GM19240 (cell line): Measurements from ENCODE around the gene LRRC72.
"Not testable (repeated sequence)": the region's sequence is repeated elsewhere in the genome, so short reads cannot be mapped to it uniquely, and the experiment has no call there.

Source experiments
- DNase-seq: peaks from one replicate; pipeline ENCODE4 v3.0.0; 2011; ENCODE audit warnings: low spot score; ENCODE audit not compliant: insufficient read length

The LRRC72 gene

DNA sequence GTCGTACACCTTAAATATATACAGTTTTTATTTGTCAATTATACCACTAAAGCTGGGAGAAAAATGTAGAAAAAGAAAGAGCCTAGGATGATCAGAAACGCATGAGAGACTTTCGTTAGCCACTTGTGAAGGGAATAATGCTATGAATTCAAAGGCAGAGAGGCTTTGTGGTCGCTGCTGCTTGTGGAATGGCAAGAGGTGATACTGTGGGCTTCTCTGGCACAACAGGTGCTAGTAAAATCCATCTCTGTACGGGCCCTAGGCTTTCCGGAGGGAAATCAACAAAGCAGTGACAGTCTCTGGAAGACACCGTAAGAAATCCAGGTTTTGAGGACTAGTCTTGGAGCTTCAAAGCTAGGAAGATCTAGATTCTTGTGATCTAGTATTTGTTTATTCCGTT, 52.6 kb downstream of the LRRC72 start:
- DNase-seq: no peak

DNA sequence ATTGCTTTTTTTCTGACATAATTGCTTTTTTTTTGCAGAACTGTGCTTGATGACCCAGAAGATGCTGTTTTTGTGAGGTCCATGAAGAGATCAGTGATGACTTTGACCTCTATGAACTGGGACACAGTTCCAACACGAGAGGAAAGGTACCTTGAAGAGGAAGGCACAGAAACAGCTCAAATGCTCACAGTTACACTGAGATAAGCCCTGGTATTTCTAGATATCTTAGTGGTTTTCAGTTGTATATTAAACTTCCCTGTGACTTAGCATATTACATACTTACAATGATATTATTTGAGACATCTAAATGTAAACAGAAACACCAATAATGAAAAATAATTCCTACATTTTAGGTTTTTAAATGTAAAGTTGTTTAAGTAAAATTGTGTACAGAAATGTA, 54.7 kb downstream of the LRRC72 start:
- DNase-seq: no peak

DNA sequence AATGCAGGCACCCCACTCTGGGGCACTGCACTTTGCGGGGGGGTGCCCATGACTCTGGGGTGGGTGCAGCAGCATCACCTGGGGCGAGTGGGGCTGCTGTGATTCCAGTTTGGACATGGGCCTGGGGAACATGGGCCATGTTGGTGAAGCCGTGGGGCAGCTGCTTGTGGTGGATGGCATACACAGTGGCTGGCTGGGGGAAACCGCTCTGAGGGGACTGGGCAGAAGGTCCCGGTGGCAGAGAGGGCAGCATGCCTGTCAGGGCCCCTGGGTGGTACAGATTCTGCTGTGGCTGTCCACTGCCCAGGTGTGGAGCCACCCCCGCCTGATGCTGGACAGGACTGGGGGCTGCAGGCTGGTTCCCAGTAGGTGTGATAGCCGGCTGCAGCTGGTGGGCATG, 57.2 kb downstream of the LRRC72 start:
- DNase-seq: no peak

DNA sequence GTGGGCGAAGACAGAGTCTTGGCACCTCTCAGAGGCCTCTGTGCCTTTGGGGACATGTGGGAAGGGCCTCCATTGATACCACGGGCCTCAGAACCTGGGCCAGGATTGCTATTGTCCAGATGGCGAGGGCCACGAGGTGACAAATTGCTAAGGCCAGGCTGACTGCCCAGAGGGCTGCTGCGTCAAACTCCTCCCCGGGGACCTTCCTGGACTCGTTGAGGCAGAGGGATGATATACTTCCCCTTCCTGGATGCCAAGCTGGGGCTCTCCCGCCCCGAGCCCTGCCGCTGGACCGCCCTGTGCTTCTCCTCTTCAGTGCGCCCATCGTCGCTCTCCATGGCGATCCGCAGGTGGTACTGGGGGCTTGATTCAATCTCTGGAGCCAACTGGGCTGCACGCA, 58.9 kb downstream of the LRRC72 start:
- DNase-seq: no peak

DNA sequence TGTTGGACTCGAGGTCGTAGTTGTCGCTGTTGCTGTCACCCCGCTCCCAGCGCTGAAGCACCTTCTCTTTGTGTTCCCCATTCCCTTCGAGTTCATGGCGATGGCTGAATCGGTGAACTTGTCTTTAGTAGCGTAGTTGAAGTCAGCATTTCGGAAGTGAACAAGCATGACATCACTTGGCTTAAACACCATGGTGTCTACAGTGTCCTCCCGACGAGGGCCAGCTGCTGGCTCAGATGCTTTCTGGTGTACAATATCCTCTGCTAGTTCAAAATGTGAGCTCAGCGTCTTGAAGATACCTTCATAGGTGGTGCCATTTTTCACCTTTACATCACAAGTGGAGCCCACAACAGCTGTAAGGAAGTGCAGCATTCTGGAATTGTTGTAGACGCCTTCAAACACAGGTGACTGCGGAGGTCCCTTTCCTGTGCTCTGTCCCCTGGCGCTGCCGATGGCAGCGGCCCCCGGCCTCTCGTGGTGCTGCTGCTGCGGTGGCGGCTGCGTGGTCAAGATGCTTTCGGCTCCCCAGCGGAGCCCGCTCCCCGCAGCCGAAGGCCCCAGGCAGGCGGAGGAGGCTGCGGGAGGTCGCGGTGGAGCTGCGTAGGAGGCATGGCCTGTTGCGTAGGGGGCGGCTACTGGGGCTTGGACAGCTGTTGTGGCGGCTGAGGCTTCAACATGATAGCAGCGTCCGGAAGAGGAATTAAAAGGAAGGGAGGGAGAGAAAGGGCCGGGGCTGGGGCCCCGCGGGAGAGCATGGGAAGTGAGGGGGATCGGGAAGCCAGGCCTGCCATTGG, 59.7 kb downstream of the LRRC72 start:
- DNase-seq: no peak

DNA sequence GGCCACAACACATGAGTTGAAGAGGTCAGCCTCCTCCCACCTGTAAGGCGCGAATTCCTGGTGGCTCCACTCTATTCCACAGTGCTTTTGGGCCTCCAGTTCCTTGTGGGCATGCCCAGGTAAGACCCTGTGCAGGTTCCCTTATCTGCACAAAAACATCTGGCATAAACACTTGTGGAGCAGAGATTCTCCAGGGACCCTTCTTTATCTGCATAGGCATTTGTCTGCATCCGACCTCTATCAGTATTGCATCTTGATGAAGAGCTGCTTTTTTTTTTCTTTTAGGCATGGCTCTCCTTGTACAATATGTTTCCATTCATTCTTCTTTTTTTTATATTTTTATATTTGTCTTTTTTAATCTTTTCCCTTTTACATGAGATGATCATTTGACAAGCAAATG, 60.5 kb downstream of the LRRC72 start:
- DNase-seq: no peak

DNA sequence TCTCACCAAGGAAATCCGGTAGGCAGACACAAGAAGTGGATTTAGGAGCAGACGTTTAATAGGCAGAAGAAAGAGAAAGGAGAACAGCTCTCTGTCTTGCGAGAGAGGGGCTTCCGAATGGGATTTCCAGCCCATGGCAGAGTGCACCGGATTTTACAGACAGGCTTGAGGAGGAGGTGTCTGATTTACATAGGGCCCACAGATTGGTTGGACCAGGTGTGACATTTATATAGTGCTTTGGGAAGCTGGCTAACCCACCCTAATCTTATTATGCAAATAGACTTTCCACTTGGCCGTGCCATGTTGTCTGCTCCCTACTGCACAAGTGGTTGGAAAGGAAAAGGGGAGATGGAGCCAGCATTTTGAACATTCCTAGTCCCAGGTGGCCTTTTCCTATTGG, 61.2 kb downstream of the LRRC72 start:
- DNase-seq: no peak

DNA sequence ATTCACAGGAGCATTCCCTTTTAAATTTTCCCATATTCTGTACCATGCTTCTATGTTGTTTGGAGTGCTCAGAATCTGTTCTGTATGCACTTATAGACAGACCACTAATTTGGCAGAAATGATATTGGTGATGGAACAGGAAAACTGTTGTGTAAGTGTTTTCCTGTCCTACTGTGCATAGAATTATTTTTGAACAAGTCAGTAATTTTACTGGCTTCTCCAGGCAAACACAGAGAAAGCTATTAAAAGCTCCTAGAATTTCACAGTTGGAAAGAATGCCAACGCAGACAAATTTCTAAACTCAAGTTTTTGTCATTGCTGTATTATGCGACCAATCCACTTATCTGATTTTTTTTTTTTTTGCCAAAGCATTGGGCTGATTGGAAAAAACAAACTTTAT, 63.3 kb downstream of the LRRC72 start:
- no peak for DNase-seq

DNA sequence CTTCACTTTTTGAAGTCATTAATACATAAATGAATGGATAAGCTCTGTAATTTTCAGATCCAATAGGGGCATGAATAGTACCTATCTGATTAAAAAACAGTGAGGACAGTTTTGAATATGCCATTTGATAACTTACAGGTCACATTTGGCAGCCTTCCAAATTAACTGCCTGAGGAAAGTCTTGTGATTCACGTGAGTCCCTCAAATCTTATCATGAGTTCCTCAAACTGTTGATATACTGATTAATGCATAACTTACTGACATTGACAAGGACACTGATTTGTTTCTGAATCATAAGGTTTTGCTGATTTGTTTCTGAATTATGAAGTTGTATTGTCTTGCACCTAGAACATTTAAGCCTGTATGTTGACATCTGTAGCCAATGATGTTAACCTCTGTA, 63.8 kb downstream of the LRRC72 start:
- no peak for DNase-seq

DNA sequence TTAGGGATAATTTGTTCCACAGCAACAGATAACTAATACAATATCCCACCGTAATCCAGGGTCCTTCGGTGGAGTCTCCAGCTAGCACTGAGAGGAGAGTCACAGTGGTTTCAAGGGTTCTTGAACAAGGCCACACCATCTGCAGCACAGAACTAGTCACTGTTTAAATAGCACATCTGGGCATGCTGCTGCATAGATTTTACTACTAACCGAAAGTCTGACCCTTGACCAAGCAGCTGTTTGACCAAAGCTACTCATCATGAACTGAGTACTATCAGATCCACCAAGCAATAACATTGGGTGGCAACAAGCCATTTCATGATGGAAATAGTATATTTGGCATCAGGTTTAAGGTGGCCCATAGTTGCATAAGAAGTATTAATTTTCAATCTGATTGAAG, 65.8 kb downstream of the LRRC72 start:
- DNase-seq: no peak

DNA sequence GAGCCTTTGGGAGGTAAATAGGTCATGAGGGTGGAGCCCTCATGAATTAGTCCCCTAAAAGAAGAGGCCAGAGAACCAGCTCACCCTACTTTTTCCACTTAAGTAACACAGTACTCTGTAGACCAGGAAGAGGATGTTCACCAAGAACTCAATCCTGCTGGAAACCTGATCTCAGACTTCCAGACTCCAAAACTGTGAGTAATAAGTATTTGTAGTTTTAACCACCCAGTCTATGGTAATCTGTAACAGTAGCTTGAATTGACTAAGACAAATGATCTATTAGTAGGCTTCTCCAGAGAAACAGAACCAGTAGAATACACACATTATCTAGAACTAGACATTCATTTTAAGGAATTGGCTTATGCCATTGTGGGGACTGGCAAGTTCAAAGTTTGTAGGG, 67.4 kb downstream of the LRRC72 start:
- no peak for DNase-seq

DNA sequence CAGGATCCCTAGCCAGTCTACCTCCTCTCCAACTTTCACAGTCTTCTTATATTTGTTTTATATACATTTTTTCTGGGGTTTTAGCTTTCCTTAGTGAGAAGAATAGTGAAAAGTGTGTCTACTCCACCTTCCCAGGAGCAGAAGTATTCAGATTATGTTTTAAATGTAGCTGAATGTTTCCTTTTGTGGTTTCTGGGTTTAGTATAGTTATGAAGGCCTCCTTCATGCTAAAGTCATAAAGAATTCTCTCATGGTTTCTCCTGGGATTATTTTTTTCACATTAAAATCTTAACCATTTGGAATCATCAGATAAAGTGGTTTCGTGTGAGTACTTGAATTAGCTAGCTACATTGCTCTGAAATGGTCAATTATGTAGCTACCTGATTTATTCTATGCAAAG, 68.1 kb downstream of the LRRC72 start:
- no peak for DNase-seq

DNA sequence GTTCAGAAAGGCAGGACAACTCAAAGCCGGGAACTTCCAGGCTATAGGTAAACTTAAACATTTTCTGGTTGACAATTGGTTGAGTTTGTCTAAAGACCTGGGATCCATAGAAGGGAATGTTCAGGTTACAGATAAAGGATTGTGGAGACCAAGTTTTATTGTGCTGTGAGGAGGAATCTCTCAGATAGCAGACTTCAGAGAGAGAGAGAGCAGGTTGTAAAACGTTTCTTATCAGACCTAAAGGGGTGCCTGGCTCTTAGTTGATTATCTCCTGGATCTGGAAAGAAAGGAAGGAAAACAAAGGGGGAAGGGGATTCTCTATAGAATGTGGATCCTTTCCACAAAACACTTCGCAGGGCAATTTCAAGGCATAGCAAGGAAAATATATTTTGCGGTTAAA, 69.0 kb downstream of the LRRC72 start:
- not testable (repeated sequence) for DNase-seq

DNA sequence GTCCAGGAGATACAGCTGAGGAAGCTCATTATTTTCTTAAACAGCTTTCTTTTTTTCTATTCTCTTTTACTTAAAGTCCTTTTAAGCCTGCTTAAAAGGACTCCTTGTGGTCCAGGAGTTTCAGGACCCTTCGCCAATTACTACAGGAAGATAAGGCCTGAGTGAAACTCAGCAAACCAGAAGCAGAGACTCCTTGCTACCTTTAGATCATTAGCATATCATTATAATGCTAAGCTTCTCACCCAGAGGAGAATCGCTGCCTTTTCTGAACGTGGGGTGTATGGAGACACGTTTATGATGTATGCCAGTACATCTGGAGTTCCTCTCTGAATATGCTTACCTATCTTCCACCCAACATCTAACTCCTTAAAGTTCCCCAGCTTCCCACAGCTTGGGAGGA, 71.4 kb downstream of the LRRC72 start:
- DNase-seq: no peak

DNA sequence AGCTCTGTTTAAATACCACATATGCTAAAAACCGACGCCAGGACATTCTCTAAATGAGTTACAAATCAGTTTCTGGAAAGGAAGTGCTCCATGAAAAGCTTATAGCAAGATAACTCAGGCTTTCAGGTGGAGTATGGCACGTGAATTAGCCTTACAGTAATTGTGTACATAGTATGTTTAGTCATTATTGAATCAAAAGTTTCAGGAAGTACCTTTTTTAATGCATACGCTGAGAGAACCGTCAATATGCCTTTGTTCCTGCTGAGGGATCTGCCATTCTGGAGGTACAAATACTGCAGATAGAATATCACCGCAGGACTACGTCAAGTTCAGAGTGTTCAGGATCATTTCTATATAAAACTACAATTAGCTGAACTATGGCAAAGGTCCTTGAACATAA, 73.2 kb downstream of the LRRC72 start:
- DNase-seq: no peak

DNA sequence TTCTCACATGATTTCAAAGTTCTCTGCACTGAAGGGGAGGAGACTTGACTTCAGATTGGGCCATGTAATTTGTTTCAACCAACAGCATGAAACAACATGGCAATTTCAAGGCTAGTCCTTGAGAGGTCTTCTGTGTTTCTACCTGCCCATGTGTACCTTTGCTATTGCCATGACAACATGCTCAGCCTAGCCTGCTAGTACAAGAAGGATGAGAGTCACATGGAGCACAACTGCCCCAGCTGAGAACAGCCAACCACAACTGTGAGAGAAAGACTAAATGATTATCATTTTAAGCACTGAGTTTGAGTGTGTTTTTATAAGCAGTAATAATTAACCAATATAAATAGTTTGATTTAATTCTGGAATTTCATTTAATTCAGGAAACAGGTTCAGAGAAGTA, 77.0 kb downstream of the LRRC72 start:
- no peak for DNase-seq

DNA sequence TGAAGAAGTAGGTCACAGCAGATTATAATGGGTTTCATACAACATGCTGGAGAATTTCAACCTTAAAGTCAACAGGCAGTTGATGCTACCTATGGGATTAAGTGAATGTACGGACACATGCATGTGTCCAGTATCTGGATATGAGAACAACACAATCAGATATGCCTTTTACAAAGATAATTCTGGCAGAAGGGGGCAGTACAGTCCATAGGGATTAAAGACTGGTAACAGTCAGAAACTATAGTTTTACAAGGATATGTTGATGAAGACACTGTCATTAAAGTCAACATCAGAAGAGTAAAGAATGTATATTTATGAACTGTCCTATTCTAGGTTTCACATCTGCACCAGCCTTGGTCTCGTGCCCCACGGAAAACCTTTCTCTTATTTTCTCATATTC, 77.4 kb downstream of the LRRC72 start:
- DNase-seq: no peak

DNA sequence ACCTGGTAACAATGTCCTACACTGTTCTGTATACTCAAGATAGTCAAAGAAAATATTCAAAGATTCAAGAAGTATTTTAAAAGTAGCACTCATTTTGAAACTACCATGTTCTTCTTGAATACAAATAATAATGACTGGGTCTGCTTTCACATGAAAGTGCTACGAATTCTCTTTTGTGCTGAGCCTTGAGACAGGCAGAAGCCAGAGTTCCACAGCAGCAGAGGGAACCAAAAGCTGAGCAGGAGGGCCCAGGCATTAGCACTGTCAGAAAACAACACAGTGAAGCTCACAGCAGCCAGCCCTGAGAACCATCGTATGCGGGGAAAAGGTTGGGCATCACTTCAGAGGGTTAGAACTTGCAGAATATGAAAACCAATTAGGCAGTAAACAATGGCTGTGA, 80.1 kb downstream of the LRRC72 start:
- no peak for DNase-seq

DNA sequence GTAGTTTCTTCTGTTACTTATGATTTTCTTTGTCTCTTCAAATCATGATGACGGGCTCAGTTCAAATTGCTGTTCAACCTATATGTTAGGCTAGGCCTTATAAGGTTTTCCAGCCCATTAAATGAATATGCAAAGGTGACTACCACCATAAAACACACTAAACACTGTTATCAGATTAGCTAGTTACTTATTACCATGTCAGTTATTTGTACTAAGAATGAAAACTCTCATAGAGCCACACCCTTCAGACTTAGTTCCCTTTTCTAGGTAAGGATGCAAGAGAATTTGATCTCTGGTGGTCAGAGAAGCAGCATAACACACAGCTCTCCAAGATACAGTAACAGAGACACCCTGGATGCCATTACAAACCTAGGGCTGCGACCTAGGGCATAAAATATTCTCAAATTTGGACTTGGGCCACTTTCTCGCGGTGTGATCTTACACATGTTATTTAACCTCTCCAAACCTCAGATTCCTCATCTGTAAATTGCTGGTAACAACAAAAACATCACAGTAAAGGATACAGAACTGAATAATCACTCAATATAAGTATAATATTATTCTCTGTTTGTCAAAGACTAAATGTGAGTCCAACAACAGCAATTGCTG, 83.3 kb downstream of the LRRC72 start:
- DNase-seq: no peak

DNA sequence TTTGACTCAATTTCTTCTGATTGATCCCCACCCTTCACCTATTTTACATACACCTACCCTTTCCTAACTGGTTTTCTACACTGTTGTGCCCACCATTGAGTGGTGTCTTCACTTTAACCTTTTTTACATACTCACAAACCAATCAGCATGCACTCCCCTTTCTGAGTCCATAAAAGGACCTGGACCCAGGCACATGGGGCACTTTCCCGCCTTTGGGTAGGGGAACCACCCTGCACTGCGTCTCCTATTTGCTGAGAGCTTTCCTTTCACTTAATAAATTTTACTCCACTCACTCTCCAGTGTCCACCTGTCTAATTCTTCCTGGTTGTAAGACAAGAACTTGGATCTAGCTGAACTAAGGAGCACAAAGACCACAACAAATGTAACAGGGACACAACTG, 85.1 kb downstream of the LRRC72 start:
- no peak for DNase-seq

DNA sequence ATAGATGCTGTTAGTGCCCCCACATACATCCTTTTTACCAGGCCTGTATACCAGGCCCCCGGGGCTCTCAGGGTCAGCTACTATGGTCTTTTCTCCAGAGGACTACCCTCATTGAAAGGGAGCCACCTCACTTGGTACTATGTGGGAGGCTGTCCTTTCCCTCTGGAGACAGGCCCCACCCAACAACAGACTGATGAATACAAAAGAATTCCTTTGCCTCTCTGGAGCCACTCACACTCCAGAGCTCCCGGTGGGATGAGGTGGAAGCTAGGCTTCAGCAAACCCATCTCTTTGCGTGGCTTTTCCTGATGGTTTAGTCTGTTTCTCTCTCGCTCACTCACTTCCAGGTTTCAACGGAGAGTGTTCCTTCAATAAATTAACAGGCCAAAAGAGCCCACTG, 88.6 kb downstream of the LRRC72 start:
- DNase-seq: no peak

DNA sequence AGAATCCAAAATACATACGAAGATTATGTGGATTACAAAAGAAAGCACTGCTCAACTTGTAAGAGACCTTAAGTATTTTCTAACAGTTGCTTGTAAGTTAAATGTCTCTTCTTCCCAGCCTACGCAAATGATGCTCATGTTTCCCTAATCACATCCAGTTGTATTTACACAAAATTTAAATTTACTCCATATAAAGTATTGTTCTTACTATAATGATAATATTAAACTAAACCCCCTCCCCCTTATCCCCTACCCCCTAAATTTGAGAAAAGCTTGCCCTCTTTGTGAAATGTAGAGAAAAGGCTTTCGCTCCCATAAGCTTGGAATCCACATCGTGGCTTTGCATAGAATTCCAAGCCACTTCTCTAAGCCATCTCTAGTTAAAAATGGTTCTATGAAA, 89.5 kb downstream of the LRRC72 start:
- no peak for DNase-seq

DNA sequence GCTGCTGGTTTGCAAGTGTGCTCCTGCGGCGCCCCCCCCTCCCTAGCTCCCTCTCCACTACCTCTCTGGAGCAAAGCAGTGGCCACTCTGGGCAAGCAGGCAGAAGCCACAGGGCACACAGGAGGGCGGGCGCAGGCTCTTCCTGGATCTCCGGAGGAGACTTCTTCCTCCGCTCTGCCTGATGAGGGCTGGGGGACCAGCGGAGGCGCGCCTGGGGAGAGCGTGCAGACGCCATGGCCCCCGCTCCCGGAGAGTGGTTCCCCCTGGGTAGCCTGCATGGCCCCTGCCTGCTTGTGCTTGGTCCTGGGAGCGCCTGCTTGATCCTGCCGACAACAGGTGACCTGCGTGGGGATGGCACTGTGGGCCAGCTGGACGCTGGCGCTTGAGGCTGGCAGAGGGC, 89.9 kb downstream of the LRRC72 start:
- DNase-seq: no peak
